Nasal cavity respiratory epithelium epithelial cell of viscerocranial mucosa (primary cell): ENCODE results near the gene SPINK4. TPM values are rescaled to one million over a fixed set of nuclear protein-coding genes. Genes with fewer than 3 reads are reported as not detected.

Experiments used
- total RNA-seq: library from RNA; depleted of rRNA; stranded (reverse); fragments of >200 nt; gene quantifications from 2 replicates; pipeline ENCODE4 v1.2.3, GENCODE V29; 2014

SPINK4 gene
- not detected in 2 replicates for total RNA-seq

GRCh38 chr9:33239921-33240320 is at the start of gene SPINK4:
Gene SPINK4, plus strand, starts transcription at chr9:33240167. Its CDS starts 42 bp downstream, at chr9:33240209.

GRCh38 chr9:33264473-33265177 is 24.7 kb downstream of the SPINK4 start, which contains the start of the genes BAG1 and CHMP5:
Gene BAG1, minus strand, starts transcription at chr9:33264708.
Gene CHMP5, plus strand, starts transcription at chr9:33265049. Its CDS starts 30 bp downstream, at chr9:33265079.

GRCh38 chr9:33290247-33291030 is 50.5 kb downstream of the SPINK4 start, which contains the start of gene NFX1:
Gene NFX1, plus strand, starts transcription at chr9:33290516. Its CDS starts 57 bp downstream, at chr9:33290573.

Other genes starting within 250 kb of the SPINK4 start
- 63.0 and 83.0 TPM in 2 replicates for gene APTX, start 238.5 kb upstream of the SPINK4 start, total RNA-seq
- gene DNAJA1, start 214.9 kb upstream of the SPINK4 start, total RNA-seq, result 25.6 and 101 TPM in 2 replicates
- 35.9 and 38.0 TPM in 2 replicates for gene SMU1, start 163.5 kb upstream of the SPINK4 start, total RNA-seq
- gene B4GALT1, start 72.8 kb upstream of the SPINK4 start, total RNA-seq, result 38.6 and 116 TPM in 2 replicates
- gene BAG1, start 24.5 kb downstream of the SPINK4 start, total RNA-seq, result 49.8 and 53.7 TPM in 2 replicates
- gene CHMP5, start 24.9 kb downstream of the SPINK4 start, total RNA-seq, result 130 and 151 TPM in 2 replicates
- 26.3 and 34.9 TPM in 2 replicates for gene NFX1, start 50.3 kb downstream of the SPINK4 start, total RNA-seq
- 0.07 TPM in 1 of 2 replicates, not detected in the other for gene AQP7, start 162.4 kb downstream of the SPINK4 start, total RNA-seq
- 72.8 and 110 TPM in 2 replicates for gene AQP3, start 207.4 kb downstream of the SPINK4 start, total RNA-seq
- 36.2 and 53.7 TPM in 2 replicates for gene NOL6, start 233.8 kb downstream of the SPINK4 start, total RNA-seq